ENCODE results near the gene CFTR. TPM values are rescaled to one million over a fixed set of nuclear protein-coding genes. Genes with fewer than 3 reads are reported as not detected.

Gene CFTR
- total and polyA plus RNA-seq, 2 of the 4 experiments (the other 2 are of a cell fraction): 0.18 to 0.21 TPM

DNA sequence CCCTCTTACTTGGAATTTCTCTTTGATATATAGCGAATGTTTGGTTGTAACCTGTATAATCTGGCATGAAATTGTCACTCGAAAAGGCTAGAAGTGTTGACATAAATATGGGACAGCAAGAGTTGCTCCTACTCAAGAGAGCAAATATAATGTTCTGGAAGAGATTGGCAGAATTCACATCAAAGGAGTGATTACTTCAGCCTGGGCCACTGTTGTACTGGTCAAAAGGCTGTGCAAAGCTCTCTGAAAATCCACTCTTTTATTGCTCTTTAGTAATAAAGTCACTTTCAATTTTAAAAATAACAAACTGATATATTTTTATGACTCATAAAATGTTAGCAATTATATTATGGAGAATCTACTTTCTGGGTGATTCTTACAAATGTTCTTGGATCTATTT, 58.2 kb downstream of the CFTR start:
- Histone ChIP-seq H3K4ac (ENCODE audit: low read depth, low read length) (no peak overlapping the region), H2BK15ac (ENCODE audit: low read depth, low read length) (no peak overlapping the region), H3K27ac (ENCODE audit: insufficient read depth, low read length) (no peak overlapping the region), H2AFZ (replicated peaks; ENCODE audit: low read length, poor library complexity) (no peak overlapping the region), H3K27me3 (ENCODE audit: control insufficient read depth, insufficient read depth, low read length) (no peaks in the 10 kb centered on the region), H4K20me1 (ENCODE audit: insufficient read depth, low read length) (no peaks in the 10 kb centered on the region), H3K9ac (ENCODE audit: low read depth, low read length) (no peak overlapping the region), H3K9me3 (ENCODE audit: control insufficient read depth, insufficient read depth, low read length) (no peaks in the 10 kb centered on the region), H2BK5ac (ENCODE audit: low read depth, low read length, poor library complexity, severe bottlenecking) (no peak overlapping the region), H3K56ac (ENCODE audit: extremely low read depth, insufficient read depth, low read length) (no peak overlapping the region), H2AK9ac (replicated peaks; ENCODE audit: low read depth, low read length, poor library complexity) (no peak overlapping the region), H3K23ac (ENCODE audit: low read depth, low read length) (no peak overlapping the region), H2BK120ac (ENCODE audit: low read depth, low read length) (no peak overlapping the region), H3K4me1 (ENCODE audit: control insufficient read depth, insufficient read depth, low read length) (no peaks in the 10 kb centered on the region), H2AK5ac (ENCODE audit: low read depth, low read length) (no peak overlapping the region), H3K4me3 (ENCODE audit: insufficient read depth, low read depth, low read length) (no peak overlapping the region), H2BK20ac (ENCODE audit: low read depth, low read length) (no peak overlapping the region), H3K36me3 (ENCODE audit: control insufficient read depth, insufficient read depth, low read length) (no peaks in the 10 kb centered on the region), H4K5ac (ENCODE audit: low read depth, low read length) (no peak overlapping the region), H3K9me1 (ENCODE audit: insufficient read depth, low read length) (no peaks in the 10 kb centered on the region), H3K18ac (ENCODE audit: low read depth, low read length) (no peak overlapping the region), H4K91ac (ENCODE audit: insufficient read depth, low read depth, low read length) (no peak overlapping the region), H3K79me1 (ENCODE audit: low read depth in 1 of 2, low read length in 2 of 2) (no peaks in the 10 kb centered on the region), H3K4me2 (ENCODE audit: low read depth, low read length) (no peak overlapping the region), H3K14ac (replicated peaks; ENCODE audit: low read depth, low read length) (no peak overlapping the region), H4K8ac (ENCODE audit: low read depth in 2 of 2, low read length in 2 of 2) (no peak overlapping the region)
- DNase-seq (no peak), ATAC-seq (ENCODE audit: low read depth) (no peak)
- no CpG with 5 or more reads among the region's 2 CpGs for WGBS, 2 experiments (ENCODE audit: extremely low coverage in 2 of 2, insufficient read length in 1 of 2)
- dilution Hi-C loops (cut with HindIII; ENCODE audit: low sequenced_read_pairs, unreplicated experiment): no loop called here
- in situ Hi-C loops (cut with MboI; ENCODE audit: low sequenced_read_pairs): no loop called here
- no TSS peak for BruUV-seq (replicated peaks)
- TF ChIP-seq, protein P1, sequence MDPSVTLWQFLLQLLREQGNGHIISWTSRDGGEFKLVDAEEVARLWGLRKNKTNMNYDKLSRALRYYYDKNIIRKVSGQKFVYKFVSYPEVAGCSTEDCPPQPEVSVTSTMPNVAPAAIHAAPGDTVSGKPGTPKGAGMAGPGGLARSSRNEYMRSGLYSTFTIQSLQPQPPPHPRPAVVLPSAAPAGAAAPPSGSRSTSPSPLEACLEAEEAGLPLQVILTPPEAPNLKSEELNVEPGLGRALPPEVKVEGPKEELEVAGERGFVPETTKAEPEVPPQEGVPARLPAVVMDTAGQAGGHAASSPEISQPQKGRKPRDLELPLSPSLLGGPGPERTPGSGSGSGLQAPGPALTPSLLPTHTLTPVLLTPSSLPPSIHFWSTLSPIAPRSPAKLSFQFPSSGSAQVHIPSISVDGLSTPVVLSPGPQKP (IDR thresholded peaks at IDR 0.05; ENCODE audit: borderline replicate concordance, low read depth, low read length): no peak
- TF ChIP-seq RCOR1 (IDR thresholded peaks at IDR 0.05; ENCODE audit: insufficient replicate concordance, low read length): no peak
- no peak for TF ChIP-seq MXI1 (IDR thresholded peaks at IDR 0.05; ENCODE audit: borderline replicate concordance, low read depth, low read length)
- TF ChIP-seq CHD1 (IDR thresholded peaks at IDR 0.05; ENCODE audit: low read depth, low read length): no peak
- no peak for TF ChIP-seq FOS (IDR thresholded peaks at IDR 0.05; ENCODE audit: low read depth, low read length)
- TF ChIP-seq CEBPB (IDR thresholded peaks at IDR 0.05; ENCODE audit: low read depth, low read length): no peak
- TF ChIP-seq, protein P2, sequence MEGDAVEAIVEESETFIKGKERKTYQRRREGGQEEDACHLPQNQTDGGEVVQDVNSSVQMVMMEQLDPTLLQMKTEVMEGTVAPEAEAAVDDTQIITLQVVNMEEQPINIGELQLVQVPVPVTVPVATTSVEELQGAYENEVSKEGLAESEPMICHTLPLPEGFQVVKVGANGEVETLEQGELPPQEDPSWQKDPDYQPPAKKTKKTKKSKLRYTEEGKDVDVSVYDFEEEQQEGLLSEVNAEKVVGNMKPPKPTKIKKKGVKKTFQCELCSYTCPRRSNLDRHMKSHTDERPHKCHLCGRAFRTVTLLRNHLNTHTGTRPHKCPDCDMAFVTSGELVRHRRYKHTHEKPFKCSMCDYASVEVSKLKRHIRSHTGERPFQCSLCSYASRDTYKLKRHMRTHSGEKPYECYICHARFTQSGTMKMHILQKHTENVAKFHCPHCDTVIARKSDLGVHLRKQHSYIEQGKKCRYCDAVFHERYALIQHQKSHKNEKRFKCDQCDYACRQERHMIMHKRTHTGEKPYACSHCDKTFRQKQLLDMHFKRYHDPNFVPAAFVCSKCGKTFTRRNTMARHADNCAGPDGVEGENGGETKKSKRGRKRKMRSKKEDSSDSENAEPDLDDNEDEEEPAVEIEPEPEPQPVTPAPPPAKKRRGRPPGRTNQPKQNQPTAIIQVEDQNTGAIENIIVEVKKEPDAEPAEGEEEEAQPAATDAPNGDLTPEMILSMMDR (conservative IDR thresholded peaks at IDR 0.05; ENCODE audit: low read depth, low read length): no peak
- no peak for TF ChIP-seq RAD21 (IDR thresholded peaks at IDR 0.05; ENCODE audit: low read length)
- TF ChIP-seq, protein P3, sequence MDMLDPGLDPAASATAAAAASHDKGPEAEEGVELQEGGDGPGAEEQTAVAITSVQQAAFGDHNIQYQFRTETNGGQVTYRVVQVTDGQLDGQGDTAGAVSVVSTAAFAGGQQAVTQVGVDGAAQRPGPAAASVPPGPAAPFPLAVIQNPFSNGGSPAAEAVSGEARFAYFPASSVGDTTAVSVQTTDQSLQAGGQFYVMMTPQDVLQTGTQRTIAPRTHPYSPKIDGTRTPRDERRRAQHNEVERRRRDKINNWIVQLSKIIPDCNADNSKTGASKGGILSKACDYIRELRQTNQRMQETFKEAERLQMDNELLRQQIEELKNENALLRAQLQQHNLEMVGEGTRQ (IDR thresholded peaks at IDR 0.05; ENCODE audit: low read depth, low read length): no peak
- TF ChIP-seq POLR2A (IDR thresholded peaks at IDR 0.05; ENCODE audit: low read depth, low read length): no peak
- TF ChIP-seq SMC3 (IDR thresholded peaks at IDR 0.05; ENCODE audit: low read depth, low read length): no peak
- TF ChIP-seq BHLHE40 (IDR thresholded peaks at IDR 0.05; ENCODE audit: low read depth, low read length): no peak
- no peak for TF ChIP-seq MAFK (IDR thresholded peaks at IDR 0.05; ENCODE audit: low read depth, low read length)
- POLR2A ChIA-PET (ENCODE audit: unreplicated experiment): no interaction called here
- CTCF ChIA-PET: no interaction called here
- intact Hi-C loops (cut with micrococcal nuclease): no loop called here
